ENCODE measurements around the gene TCHH. TPM values are rescaled to one million over a fixed set of nuclear protein-coding genes. Genes with fewer than 3 reads are reported as not detected.

TCHH gene
- total and polyA plus RNA-seq, 2 of the 13 experiments (the other 11 are each of a cell fraction or from before 2014, with no cell fraction given) = not detected

DNA sequence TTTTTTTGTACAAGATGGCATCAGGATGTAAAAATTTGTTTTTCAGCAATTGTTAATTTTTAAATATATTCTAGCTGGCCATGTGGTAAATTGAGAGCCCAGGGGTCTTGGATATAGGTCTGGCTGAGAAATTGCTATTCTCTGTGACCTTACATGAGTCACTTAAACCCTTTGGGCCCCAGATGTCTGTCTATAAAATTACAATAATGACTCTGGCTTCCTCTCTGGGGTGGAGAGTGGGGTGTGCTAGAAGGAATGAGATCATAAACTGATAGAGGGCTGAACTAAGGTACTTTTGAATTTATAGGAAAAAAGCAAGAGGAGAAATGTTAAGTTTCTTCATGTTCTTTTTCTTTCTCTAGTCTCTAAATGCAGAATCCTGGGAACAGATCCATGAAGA, 12.4 kb upstream of the TCHH start:
- ATAC-seq = no peak
- BruUV-seq (replicated peaks) = no TSS peak
- H3K4me3 ChIP-seq (replicated peaks in 1 of 3; ENCODE audit: insufficient read depth in 1 of 3, low read depth in 2 of 3, low read length in 3 of 3) = no peak overlapping the region
- H3K9me3 ChIP-seq (ENCODE audit: low read length) = no peaks in the 10 kb centered on the region
- no peak overlapping the region for H2AFZ ChIP-seq (ENCODE audit: low read length)
- in situ Hi-C loops (cut with HindIII; ENCODE audit: extremely low pct_ligation_motif_present, low pct_unique_long_range_greater_than_20kb) = no loop called here
- CTCF ChIA-PET (ENCODE audit: low intra/inter-chr PET ratio, low total read pairs) = no interaction called here
- intact Hi-C loops (cut with micrococcal nuclease; ENCODE audit: unreplicated experiment) = no loop called here
- no peak overlapping the region for H3K27ac ChIP-seq (ENCODE audit: extremely low read length, insufficient read depth, low read length)
- H3K79me2 ChIP-seq (ENCODE audit: insufficient read depth, low read length) = no peaks in the 10 kb centered on the region
- no peak for DNase-seq (ENCODE audit: low spot score)
- no peaks in the 10 kb centered on the region for H4K20me1 ChIP-seq (ENCODE audit: insufficient read depth, low read length)
- H3K9ac ChIP-seq (ENCODE audit: insufficient read depth, low read depth, low read length) = no peak overlapping the region
- POLR2A ChIA-PET = no interaction called here
- FAIRE-seq = no peak
- no peaks in the 10 kb centered on the region for H3K36me3 ChIP-seq (replicated peaks in 1 of 2; ENCODE audit: control insufficient read depth in 1 of 2, insufficient read depth in 2 of 2, low read length in 2 of 2)
- no peaks in the 10 kb centered on the region for H3K27me3 ChIP-seq (ENCODE audit: control insufficient read depth in 1 of 2, insufficient read depth in 2 of 2, low read length in 2 of 2)
- H3K4me2 ChIP-seq (ENCODE audit: low read depth, low read length) = no peak overlapping the region
- no peaks in the 10 kb centered on the region for H3K4me1 ChIP-seq (ENCODE audit: insufficient read depth, low read length)
- TF ChIP-seq SKI (IDR thresholded peaks at IDR 0.05; ENCODE audit: partially characterized antibody) = no peak
- TF ChIP-seq PAX8 (CRISPR knock-in tag; IDR thresholded peaks at IDR 0.05; ENCODE audit: borderline replicate concordance) = no peak
- TF ChIP-seq HMGXB3 (CRISPR knock-in tag; IDR thresholded peaks at IDR 0.05; ENCODE audit: borderline replicate concordance) = no peak
- no peak for TF ChIP-seq ZBTB43 (CRISPR knock-in tag; conservative IDR thresholded peaks at IDR 0.05)
- no peak for TF ChIP-seq TEAD3 (CRISPR knock-in tag; optimal IDR thresholded peaks at IDR 0.05; ENCODE audit: borderline replicate concordance)
- no peak for TF ChIP-seq ZBTB38 (CRISPR knock-in tag; IDR thresholded peaks at IDR 0.05)
- no peak for TF ChIP-seq TRAFD1 (CRISPR knock-in tag; IDR thresholded peaks at IDR 0.05; ENCODE audit: borderline replicate concordance)
- TF ChIP-seq JARID2 (CRISPR knock-in tag; IDR thresholded peaks at IDR 0.05; ENCODE audit: insufficient replicate concordance) = no peak
- no peak for TF ChIP-seq ZNF570 (CRISPR knock-in tag; IDR thresholded peaks at IDR 0.05; ENCODE audit: borderline replicate concordance)
- TF ChIP-seq MTF2 (CRISPR knock-in tag; IDR thresholded peaks at IDR 0.05; ENCODE audit: borderline replicate concordance) = no peak
- no peak for TF ChIP-seq PCBP1 (IDR thresholded peaks at IDR 0.05; ENCODE audit: borderline replicate concordance, low read depth, low read length)
- no peak for TF ChIP-seq ZNF496 (CRISPR knock-in tag; IDR thresholded peaks at IDR 0.05; ENCODE audit: insufficient replicate concordance)
- no peak for TF ChIP-seq ZSCAN22 (CRISPR knock-in tag; IDR thresholded peaks at IDR 0.05)
- TF ChIP-seq ZNF557 (CRISPR knock-in tag; IDR thresholded peaks at IDR 0.05) = no peak
- TF ChIP-seq ZNF547 (CRISPR knock-in tag; IDR thresholded peaks at IDR 0.05) = no peak
